ENCODE results near the gene CD84. TPM values are rescaled to one million over a fixed set of nuclear protein-coding genes. Genes with fewer than 3 reads are reported as not detected.
A peak's percentile ranks its signal among the peaks of the same experiment; 100 is the strongest.
"Not testable (repeated sequence)": the region's sequence is repeated elsewhere in the genome, so short reads cannot be mapped to it uniquely, and the experiment has no call there.

Gene CD84, protein sequence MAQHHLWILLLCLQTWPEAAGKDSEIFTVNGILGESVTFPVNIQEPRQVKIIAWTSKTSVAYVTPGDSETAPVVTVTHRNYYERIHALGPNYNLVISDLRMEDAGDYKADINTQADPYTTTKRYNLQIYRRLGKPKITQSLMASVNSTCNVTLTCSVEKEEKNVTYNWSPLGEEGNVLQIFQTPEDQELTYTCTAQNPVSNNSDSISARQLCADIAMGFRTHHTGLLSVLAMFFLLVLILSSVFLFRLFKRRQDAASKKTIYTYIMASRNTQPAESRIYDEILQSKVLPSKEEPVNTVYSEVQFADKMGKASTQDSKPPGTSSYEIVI
- total RNA-seq = 1 to 10 TPM in 2 of 4 donors, under 1 TPM in 2; 0.10 to 1.1 (median 0.87) TPM

- DNase-seq = no peak
- Histone ChIP-seq H3K36me3 (no peaks in the 10 kb centered on the region), H3K9me3 (no peaks in the 10 kb centered on the region), H3K4me3 (peak within 1 kb of the TSS in 1 of 4 donors; percentile 14), H3K27me3 (no peaks in the 10 kb centered on the region), H3K4me1 (no peaks in the 10 kb centered on the region), H3K27ac (no peak within 1 kb of the TSS)
- intact Hi-C loops (cut with DNase I; ENCODE audit: low total_unique reads) = no loop called here
- no peak for TF ChIP-seq POLR2A (IDR thresholded peaks at IDR 0.05)
- TF ChIP-seq, protein P1, sequence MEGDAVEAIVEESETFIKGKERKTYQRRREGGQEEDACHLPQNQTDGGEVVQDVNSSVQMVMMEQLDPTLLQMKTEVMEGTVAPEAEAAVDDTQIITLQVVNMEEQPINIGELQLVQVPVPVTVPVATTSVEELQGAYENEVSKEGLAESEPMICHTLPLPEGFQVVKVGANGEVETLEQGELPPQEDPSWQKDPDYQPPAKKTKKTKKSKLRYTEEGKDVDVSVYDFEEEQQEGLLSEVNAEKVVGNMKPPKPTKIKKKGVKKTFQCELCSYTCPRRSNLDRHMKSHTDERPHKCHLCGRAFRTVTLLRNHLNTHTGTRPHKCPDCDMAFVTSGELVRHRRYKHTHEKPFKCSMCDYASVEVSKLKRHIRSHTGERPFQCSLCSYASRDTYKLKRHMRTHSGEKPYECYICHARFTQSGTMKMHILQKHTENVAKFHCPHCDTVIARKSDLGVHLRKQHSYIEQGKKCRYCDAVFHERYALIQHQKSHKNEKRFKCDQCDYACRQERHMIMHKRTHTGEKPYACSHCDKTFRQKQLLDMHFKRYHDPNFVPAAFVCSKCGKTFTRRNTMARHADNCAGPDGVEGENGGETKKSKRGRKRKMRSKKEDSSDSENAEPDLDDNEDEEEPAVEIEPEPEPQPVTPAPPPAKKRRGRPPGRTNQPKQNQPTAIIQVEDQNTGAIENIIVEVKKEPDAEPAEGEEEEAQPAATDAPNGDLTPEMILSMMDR (IDR thresholded peaks at IDR 0.05 in 4 of 5, conservative IDR thresholded peaks at IDR 0.05 in 1 of 5) = no peak
- in situ Hi-C loops (cut with MboI; ENCODE audit: low sequenced_read_pairs in 4 of 4) = no loop called here
- no peak for ATAC-seq
Measured at GRCh38 chr1:160579216-160579701, at the start of gene CD84. TSS of gene CD84 (minus strand) at chr1:160579496. CDS start at chr1:160579437, 59 bp downstream.

- no peak for ATAC-seq
- no peak overlapping the region for H3K27ac ChIP-seq
- no peaks in the 10 kb centered on the region for H3K36me3 ChIP-seq
- intact Hi-C loops (cut with DNase I; ENCODE audit: low total_unique reads) (no loop called here), in situ Hi-C loops (cut with MboI; ENCODE audit: low sequenced_read_pairs in 4 of 4) (no loop called here)
- no peaks in the 10 kb centered on the region for H3K4me1 ChIP-seq
- DNase-seq = no peak
- H3K9me3 ChIP-seq = no peaks in the 10 kb centered on the region
- TF ChIP-seq POLR2A (IDR thresholded peaks at IDR 0.05) = no peak
- TF ChIP-seq, protein P1 (IDR thresholded peaks at IDR 0.05 in 4 of 5, conservative IDR thresholded peaks at IDR 0.05 in 1 of 5) = no peak
- H3K27me3 ChIP-seq = no peaks in the 10 kb centered on the region
- no peak overlapping the region for H3K4me3 ChIP-seq
Measured at GRCh38 chr1:160628799-160629263, 49.5 kb upstream of the CD84 start.

DNA sequence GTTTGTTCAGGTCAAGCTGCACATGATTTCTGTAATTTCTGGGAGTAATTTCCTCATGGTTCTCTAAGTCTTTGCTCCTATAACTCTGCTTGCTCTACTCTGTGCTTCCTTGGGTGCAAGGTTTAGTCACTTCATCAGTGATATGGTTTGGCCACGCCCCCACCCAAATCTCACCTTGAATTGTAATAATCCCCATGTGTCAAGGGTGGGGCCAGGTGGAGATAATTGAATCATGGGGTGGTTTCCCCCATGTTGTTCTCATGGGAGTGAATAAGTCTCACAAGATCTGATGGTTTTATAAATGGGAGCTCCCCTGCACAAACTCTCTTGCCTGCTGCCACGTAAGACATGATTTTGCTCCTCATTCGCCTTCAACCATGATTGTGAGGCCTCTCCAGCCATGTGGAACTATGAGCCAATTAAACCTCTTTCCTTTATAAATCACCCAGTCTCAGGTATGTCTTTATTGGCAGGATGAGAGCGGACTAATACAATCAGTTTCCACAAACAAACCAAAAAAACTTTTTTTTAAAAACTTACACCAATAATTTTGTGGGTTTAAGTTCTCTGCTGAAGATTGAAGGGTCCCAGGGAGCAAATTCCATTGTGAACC lies 48.5 kb upstream of the CD84 start:
- H3K27me3 ChIP-seq; intact Hi-C loops (cut with DNase I; ENCODE audit: low total_unique reads); H3K27ac ChIP-seq; ATAC-seq; H3K4me1 ChIP-seq; H3K4me3 ChIP-seq; in situ Hi-C loops (cut with MboI; ENCODE audit: low sequenced_read_pairs in 4 of 4); H3K36me3 ChIP-seq; H3K9me3 ChIP-seq; DNase-seq: not testable (repeated sequence)

DNA sequence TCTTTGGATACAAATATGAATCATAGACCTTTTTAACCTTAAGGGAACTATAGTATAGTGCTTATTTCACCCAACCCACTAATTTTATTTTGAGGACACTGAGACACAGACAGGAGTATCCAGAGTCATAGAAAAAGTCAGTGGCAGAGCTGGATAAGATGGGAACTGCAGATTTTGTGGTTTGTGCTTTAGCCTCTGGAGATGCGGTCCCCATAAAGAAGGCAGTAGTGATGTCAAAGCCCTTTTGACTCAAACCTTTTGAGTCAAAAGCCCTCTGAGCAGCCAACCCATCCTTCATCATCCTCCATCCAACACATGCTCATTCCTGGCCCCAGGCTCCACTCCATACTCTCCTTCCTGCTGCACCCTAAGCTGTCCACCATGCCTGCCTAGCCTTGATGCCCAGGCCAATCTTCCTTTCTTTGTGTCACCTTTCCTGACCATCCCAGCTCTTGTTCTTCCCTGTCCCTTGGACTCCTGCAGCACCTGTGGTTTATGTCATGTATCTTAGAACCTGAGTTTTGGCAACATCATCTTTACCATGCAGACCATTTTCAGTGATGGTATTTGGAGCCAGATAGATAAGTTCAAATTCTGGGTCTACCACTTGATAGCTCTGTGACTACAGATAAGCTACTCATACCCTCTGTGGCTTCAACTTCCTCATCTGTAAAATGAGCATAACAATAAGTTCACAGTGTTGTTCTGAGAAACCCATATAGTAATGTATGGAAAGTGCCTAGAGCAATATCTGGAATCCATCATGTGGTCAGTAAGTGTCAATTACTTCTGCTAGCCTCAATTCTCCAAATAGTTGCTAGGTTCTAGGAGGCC lies 47.4 kb upstream of the CD84 start:
- Histone ChIP-seq H3K4me3 (no peak overlapping the region), H3K9me3 (no peaks in the 10 kb centered on the region), H3K36me3 (no peaks in the 10 kb centered on the region), H3K27me3 (no peaks in the 10 kb centered on the region), H3K4me1 (no peaks in the 10 kb centered on the region), H3K27ac (no peak overlapping the region)
- intact Hi-C loops (cut with DNase I; ENCODE audit: low total_unique reads) (no loop called here), in situ Hi-C loops (cut with MboI; ENCODE audit: low sequenced_read_pairs in 4 of 4) (no loop called here)
- ATAC-seq (no peak), DNase-seq (no peak)
- TF ChIP-seq, protein P1 (IDR thresholded peaks at IDR 0.05 in 4 of 5, conservative IDR thresholded peaks at IDR 0.05 in 1 of 5) = no peak
- no peak for TF ChIP-seq POLR2A (IDR thresholded peaks at IDR 0.05)
